GM18909 (cell line): ENCODE measurements around the gene CNOT4.

Source experiments
- ATAC-seq: cut with Tn5 transposase; IDR thresholded peaks from one replicate; pipeline ENCODE4 v1.9.1; 2021; ENCODE audit warnings: mild to moderate bottlenecking; ENCODE audit not compliant: unreplicated experiment, poor library complexity

CNOT4 gene

DNA sequence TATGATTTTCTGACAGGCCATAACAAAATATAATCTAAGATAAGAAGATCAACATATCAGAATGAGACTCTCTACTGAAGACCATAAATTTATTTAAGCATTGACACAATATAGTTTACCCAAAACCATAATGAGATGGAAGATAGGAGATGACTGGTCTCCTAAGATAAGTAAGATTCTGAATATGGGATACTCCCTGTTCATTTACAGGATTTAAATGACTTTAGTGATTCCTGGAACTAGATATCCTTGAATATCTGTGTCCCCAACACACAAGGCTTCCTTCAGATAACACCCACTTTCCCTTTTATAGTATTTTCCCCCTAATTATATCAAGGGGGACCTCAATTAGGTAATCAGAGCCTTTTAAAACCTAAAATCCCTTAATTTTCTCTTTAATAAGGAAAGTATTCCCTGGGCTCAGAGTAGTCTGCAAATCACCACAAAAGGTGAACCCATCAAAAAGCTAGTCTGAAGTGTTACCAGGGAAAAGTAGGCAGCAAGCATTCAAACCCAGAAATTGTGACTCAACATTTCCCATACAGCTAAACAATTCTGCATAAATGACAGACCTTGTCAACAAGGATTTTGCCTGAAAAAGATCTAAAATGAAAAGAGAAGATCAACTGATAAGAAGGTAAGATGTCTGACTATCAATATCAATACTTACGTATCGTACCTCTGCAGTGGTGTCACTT, 99.9 kb downstream of the CNOT4 start:
- no peak for ATAC-seq

DNA sequence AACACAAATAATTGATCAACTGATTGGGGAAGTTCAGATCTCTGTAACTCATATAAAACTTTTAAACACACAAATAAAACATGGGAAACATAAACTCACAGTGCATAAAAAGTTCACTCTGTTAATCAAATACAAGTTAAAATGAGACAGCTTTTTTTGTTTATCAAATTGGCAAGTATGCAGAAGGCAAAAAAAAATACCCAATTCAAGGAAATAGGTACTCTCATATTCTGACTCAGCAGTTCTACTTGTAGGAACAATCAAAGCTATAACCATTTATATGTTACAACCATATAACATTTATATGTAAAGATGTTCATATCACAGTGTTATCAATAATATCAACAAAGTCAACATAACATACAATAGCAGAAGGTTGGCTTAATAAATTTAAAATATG, 102.0 kb downstream of the CNOT4 start:
- ATAC-seq: no peak

DNA sequence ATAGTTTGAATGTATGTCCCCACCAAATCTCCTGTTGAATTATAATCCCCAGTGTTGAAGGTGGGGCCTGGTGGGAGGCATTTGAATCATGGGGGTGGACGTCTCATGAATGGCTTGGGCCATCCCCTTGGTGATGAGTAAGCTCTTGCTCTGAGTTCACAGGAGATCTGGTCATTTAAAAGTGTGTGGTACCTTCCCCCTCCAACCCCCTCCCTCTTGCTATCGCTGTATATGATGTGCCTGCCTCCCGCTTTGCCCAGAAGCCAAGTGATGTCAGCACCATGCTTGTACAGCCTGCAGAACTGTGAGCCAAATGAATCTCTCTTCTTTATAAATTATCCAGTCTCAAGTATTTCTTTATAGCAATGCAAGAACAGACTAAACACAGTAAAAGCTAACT, 103.0 kb downstream of the CNOT4 start:
- ATAC-seq: no peak

DNA sequence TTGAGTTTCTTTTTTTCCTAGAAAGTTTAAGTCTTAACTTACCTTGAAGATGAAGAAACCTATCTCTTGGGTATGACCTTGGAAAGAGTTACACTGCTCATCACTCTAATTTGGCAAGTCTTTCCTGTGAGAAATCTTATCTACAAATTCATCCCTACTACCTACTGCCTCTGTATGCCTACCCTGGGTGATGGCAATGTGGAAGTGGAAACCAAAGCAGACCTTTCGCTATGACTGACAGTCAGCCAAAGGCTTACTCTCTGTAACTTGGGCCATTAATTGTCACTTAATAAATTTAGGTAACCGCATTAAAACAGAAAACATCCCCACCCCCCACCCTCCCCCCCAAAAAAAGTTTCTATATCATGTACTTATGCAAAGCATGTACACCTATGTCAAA, 103.9 kb downstream of the CNOT4 start:
- ATAC-seq: no peak

DNA sequence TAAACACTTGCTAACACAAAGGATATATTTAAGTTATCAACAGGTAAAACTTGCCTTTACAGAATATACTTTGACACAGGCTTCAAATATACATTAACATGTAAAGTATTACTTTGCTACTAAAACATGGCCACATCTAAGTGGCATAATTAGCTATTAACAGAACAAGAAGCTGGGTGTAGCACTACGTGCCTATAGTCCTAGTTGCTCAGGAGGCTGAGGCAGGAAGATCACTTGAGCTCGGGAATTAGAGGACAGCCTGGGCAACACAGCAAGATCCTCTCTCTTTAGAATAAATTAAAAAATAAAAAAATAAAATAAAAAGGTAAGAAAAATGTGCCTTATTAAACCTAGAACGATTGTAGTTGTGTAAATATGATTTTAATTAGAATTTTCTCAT, 106.6 kb downstream of the CNOT4 start:
- no peak for ATAC-seq

DNA sequence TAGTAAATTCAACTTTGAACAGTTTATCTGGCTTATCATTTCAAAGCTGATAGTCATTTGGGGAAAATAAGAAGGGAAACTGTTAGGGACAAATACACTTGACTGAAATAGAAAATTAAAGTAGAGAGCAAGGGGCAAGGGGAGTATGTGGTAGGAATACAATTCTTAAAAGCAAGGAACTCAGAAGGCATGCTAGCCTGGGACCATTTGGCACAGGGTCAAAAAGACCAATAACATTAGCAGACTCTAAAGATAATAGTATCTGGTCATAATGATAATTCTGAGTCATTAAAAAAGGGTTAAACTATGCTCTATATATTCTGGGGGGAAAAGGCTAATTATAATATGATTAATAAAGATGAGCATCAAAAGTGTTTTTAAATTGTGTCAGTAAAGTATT, 112.2 kb downstream of the CNOT4 start:
- ATAC-seq: no peak

DNA sequence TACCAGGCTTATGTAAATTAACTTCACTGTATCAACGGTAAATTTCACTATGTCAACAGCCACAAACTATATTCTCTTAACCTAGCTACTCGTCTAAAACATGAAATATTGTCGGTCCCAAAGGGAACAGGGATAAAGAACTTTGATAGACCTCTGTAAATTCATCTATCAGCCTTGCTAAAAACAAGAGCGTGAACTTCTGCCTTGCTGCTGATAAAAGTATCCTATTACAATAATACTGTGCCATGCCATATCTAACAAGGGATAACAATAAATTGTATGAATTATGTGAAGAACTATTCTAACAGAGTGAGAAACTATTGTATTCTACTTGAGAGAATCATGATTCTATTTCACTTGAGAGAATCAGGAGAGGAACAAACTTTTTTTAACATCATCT, 117.2 kb downstream of the CNOT4 start:
- ATAC-seq: no peak

DNA sequence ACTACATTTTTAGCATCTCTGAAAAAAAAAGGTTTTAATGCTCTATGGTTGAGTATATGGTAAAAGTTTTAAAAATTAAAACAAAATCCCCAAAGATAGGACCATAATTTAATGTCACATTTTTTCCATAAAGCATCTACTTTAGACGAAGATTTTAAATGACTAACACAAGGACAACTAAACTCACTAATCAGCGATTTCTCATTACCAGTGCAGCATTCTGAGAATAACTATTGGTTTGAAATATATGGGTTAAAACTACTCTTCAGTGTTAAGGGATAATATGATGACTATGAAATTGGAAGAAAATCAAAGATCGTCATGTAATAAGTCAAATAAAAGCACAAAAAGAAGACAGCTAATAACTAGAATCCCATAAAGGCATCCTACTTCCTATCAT, 118.4 kb downstream of the CNOT4 start:
- ATAC-seq: no peak

DNA sequence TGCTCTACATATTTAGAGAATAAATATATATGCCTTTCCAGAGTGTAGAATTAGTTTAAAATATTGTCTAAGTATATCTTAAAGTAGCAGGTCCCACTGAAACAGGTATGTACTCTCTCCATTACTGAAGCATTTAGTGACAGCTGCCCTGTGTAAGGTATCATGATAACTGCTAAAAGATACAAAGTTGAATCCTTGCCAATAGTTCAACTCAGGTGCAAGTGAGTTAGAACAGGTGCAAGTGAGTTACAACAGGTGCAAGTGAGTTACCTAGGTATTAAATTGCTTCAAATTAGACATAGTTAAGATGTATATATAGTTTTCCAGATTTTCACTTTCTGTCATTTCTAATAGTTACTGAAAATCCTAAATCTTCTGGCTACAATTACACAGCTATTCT, 119.1 kb downstream of the CNOT4 start:
- ATAC-seq: no peak

DNA sequence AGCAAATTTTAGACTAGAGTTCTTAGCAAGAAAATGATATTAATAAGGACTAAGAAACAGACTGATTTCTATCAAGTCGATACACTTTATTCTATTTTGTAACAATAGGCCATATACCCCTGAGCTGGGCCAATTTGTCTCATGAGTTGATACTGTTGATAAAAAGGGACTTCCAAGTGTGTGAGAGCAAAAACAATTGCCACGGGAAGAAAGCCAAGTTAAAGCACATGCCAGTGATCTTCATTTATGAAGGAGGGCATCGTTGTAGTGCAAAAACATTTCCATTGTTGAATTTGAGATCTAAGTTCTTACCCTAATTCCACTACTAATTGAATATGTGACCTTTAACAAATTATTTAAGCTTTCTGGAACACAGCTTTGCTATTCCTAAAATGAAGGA, 119.9 kb downstream of the CNOT4 start:
- ATAC-seq: no peak

DNA sequence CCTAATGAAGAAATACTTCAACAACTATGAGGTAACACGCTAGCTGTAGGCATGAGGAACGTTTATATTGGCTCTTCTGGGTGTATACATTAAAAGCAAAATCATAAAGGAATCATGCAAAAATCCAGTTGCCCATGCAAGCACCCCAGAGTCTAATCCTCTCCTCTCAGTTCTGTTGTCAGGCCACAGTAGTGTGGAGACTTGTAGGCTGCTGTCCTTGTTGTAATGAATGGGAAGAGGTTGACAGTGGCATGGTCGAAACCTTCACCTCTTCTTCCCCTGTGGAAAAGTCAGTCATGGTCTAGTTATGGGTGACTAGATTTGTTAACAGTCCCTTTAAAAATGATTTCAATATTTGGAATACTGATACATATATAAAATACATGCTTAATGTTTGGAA, 121.3 kb downstream of the CNOT4 start:
- no peak for ATAC-seq

DNA sequence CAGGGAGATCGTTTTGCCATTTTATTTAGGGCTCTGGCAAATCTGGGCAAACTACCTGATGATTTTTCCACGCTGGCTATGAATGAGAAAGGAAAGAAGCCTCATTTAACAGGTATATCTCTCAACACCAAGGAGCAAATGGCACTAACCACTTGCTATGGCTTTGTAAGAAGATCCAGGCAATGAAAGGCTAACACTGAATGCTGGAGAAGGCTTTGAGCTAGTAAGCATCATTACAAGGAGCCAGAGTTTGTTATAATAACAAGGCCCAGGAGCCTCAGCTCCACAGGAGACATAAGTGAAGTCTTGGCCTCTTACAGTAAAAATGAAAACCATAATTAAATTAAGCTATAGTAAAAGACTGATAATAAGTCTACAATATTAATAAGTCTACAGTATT, 123.1 kb downstream of the CNOT4 start:
- no peak for ATAC-seq

DNA sequence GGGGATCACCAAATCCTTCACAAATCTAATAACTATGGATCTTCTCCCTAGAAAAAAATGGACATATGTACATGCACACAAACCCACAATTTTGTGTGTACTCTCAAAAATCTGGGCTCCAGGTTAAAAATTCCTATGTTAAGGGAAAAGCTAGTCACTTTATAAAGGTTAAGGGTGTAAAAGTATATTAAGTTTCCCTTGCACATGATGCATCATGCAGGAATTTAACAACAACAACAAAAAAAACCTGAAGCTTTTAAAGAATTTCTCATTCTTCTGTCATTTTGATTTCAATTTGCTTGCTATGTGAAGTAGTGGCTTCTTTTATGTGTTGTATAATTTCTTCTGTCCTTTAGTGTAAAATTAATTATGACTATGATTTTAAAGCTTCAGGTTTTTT, 123.7 kb downstream of the CNOT4 start:
- ATAC-seq: no peak

DNA sequence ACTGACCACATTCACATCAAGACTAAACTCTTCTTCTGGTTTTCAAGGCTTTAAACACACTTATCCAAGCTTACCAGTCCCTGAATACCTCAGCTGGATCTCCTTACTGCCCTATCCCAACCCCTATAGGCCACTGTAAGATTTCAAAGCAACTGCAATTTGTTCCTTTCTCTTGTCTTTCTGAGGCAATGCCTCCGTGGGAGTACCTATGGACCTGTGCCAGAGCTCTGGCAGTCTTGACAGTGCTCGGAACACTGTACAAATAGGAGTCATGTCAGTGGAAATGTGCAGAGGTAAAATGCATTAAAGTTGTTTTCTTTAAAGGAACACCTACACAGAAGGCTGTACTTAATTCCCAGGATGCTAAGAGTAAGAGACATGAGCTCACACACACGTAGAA, 124.7 kb downstream of the CNOT4 start:
- no peak for ATAC-seq

DNA sequence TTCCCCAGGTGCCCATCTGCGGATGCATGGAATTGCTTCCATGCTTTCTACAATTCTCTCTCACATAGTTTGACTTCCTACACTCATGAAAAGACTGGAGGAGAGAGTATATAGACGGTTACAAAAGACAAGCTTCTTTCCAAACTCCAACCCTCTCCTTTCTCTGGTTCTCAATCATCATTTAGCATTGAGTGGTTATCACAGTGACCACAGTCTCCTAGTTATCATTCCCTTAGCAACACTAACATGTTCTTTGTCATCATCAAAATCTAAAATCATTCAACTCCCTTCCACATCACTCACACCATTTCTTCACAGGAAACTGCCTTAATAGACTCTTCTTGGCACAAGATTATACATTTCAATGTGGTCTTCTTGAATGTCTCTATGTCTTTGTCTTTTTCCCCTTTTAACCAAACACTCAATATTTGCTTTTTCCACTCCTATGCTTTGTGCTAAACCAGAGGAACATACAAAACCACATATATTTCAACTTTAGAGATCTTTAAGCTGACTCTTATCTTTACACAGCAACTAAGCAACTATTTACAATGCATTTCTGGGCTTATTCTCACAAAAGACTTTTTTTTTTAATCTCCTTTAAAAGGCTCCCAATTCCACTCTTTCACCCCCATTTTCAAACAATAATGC, 126.3 kb downstream of the CNOT4 start:
- ATAC-seq: no peak

DNA sequence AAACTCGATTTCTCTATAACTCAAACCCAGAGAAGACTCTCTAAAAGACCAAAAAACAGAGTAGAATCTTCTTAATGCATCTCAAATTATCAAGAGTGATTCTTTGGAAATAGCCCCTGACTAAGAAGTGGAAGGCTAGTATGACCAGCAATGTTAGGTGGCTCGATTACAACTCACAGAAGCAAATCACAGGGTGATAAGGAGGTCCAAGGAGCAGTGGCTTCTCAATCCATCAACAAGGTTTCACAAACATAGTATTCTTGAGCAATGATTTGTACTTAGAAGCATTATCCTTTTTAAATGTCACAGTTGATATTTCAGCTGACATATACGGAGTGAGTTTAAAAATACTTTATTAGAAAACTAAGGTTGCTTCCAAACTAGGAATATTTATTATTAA, 127.7 kb downstream of the CNOT4 start:
- no peak for ATAC-seq

DNA sequence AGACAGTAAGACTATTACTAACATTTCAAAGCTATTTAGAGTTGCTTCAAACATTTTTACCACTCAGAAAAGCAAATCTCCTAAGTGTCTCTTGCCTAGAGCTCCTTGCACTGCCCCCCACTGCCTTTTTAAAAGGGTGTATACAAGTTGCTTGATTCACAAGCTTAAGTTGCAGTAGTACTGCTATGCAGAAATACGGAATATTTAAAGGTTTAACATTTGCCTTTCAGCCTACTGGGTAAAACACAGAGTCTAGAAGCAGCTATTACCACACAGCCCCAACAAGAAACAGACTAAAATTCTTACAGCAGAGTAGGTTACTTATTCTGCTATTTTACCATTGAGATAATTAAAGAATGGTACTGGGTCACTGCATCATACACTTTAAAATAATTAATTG, 128.5 kb downstream of the CNOT4 start:
- ATAC-seq: no peak

DNA sequence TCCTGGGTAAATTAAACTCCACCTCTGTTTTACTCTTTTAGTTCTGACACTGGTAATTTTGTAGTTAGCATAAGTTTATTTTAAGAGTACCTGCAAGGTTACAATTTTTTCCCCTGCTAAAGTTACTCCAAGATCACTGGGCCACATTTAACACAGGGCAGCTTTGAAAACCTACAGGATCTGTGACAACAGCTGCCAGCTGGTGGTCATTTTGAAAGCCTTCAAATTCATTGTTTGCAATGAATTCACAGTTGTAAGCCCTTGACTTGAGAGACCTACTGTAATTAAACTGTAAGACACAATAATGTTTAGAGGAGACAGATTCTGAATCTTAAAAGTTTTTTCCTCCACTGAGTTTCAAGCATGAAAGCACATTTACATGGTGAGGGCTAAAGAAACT, 129.6 kb downstream of the CNOT4 start:
- no peak for ATAC-seq

DNA sequence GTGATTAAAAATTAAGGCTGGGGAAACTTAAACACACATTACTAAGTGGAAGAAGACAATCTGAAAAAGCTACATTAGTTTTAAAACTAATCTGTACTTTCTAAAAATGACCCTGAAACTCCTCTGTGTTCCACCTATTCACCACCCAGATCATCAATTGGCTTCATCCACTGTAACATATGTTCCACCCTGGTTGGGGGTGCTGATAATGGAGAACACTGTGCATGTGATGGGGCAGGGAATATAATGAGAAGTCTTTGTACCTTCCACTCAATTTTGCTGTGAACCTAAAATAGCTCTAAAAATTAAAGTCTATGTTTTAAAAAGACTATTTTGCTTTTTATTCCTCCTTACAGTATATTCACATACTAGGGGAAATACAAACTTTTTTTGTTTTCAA, 132.7 kb downstream of the CNOT4 start:
- no peak for ATAC-seq

DNA sequence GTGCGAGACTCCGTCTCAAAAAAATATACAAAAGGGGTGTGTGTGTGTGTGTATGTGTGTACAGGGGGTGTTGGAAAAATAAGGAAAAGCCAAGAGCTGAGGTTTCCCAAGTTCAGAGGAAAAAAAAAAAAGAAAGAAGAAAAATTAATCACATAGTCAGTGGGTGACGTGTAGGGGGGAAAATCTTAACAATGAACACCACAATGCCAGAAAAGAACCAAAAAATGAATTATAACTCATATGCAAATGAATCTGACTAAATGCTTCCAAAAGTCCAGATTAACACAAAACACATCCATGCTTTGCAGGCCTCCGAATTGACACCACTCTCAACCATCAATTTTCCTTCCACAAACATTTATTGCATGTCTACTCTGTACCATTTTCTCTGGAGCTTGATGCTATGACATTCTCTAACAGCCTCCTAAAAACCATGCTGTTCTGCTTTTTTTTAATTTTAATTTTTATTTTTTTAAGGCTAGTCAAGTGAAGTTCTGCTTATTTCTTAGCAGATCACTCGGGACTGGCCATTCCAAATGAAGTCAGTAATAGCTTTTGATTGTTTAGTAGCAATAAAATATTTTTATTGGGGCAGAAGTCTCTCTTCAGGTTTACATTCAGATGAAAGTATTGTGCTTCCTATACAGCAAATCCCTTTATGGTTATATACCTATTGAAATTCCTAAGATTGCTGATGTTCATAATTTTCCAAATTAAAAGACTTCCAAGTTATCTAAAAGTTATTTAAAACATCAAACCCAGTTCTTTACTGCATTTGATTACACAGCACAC, 133.8 kb downstream of the CNOT4 start:
- ATAC-seq: no peak

DNA sequence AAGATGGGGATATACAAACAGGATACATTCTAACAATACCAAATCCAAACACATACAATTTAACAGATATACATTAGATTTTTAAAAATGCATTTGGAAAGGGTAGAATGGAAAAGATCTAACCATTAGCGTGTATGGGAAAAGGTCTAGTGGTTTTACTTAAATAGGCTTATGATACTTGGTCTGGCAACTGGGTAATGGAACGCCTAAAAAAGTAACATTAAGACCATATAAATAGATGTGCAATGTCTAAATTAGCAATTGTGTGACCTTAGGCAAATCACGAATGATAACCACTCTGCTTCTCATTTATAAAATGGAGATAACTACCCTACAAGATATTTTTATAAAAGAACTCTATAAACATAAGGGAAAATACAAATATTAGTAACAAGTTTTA, 135.2 kb downstream of the CNOT4 start:
- no peak for ATAC-seq

DNA sequence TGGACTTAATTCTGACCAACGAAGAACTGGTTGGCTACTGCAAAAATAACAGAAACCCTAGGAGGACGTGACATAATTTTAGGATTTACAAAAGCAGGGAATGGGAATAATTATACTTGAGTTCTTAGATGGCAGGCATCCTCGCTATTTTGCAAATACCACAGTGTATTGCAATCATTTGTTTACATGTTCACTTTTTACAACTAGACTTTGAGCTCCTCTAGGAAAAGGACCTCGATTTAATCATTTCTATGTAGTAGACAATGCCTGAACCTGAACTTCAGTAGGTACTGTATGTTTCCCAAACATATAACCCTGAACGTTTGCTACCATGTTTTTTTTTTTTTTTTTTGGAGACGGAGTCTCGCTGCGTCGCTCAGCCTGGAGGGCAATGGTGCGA, 137.7 kb downstream of the CNOT4 start:
- no peak for ATAC-seq
